Transverse colon (tissue), 4 donors: Measurements from ENCODE around the gene PPP5C. TPM values are rescaled to one million over a fixed set of nuclear protein-coding genes. Genes with fewer than 3 reads are reported as not detected.
A peak's percentile ranks its signal among the peaks of the same experiment; 100 is the strongest.

ENCODE experiments used
- DNase-seq: peaks from one replicate; pipeline ENCODE4 v3.0.0-alpha.2; 2019
- H3K27ac ChIP-seq, 4 donors: fragments of 200-600 bp; sonication (generic); 2 replicates each; pipeline ENCODE4 v1.5.1; 2016 to 2018; ENCODE audit warnings: inconsistent platforms in 4 of 4
- H3K27me3 ChIP-seq: fragments of 200-600 bp; sonication (generic); 2 replicates; pipeline ENCODE4 v1.5.1; 2017; ENCODE audit warnings: inconsistent platforms
- H3K36me3 ChIP-seq, 4 donors: fragments of 200-600 bp; sonication (generic); 2 replicates each; pipeline ENCODE4 v1.5.1; 2017 to 2019; ENCODE audit warnings: inconsistent platforms in 4 of 4
- H3K4me1 ChIP-seq, 4 donors: fragments of 200-600 bp; sonication (generic); 2 replicates each; pipeline ENCODE4 v1.5.1; 2017 to 2020; ENCODE audit warnings: inconsistent platforms in 4 of 4
- H3K4me3 ChIP-seq, 4 donors: fragments of 200-600 bp; sonication (generic); 1 replicate in 1 of 4; 2 replicates in 3 of 4; pipeline versions ENCODE4 v1.5.1 to v1.6.1; 2017 to 2019; ENCODE audit warnings: inconsistent platforms in 4 of 4
- H3K9me3 ChIP-seq, 2 donors: fragments of 200-600 bp; sonication (generic); 2 replicates each; pipeline ENCODE4 v1.5.1; 2017 to 2019; ENCODE audit warnings: inconsistent platforms in 2 of 2
- EP300 ChIP-seq: sonication (generic); formaldehyde crosslinking; IDR thresholded peaks from one replicate; pipeline ENCODE4 v1.6.1; 2017; ENCODE audit warnings: antibody characterized with exemption, low read depth
- POLR2A ChIP-seq: fragments of 450-650 bp; IDR thresholded peaks from one replicate; pipeline ENCODE4 v1.6.1; 2016; ENCODE audit warnings: antibody characterized with exemption, mild to moderate bottlenecking, moderate library complexity
- POLR2AphosphoS5 ChIP-seq, 3 donors: sonication (generic); formaldehyde crosslinking; IDR thresholded peaks; one replicate each; pipeline ENCODE4 v1.6.1; 2016; ENCODE audit warnings: antibody characterized with exemption in 3 of 3
- WGBS, 2 donors: methylation state at CpG; one replicate each; pipeline ENCODE4 v1.1.5; 2018; ENCODE audit warnings: low coverage in 1 of 2; 5-methylcytosine and 5-hydroxymethylcytosine counted together
- in situ Hi-C, 4 donors: fragments of 200-750 bp; cut with MboI; loops; one replicate each; pipeline versions ENCODE4 v1.15.0 to v1.15.1; 2017; ENCODE audit warnings: low sequenced_read_pairs in 3 of 4, low pct_ligation_motif_present in 1 of 4, low pct_unique_long_range_greater_than_20kb in 1 of 4
- intact Hi-C: fragments of 100-400 bp; cut with DNase I; formaldehyde crosslinking; loops from one replicate; pipeline ENCODE4 v1.15.1; 2023; ENCODE audit warnings: low total_unique reads
- total RNA-seq, 4 donors: library from RNA; depleted of rRNA; stranded (reverse); fragments of >200 nt; gene quantifications; one replicate each; pipeline ENCODE4 v1.1.0, GENCODE V29; 2016
- TF ChIP-seq, protein P1 (sequence below), 5 experiments: fragments of 200-600 bp in 3 of 5; fragments of 450-650 bp in 2 of 5; sonication (generic) in 3 of 5; IDR thresholded peaks; 1 replicate in 2 of 5; 2 replicates in 3 of 5; pipeline ENCODE4 v1.5.1; 2016 to 2017; ENCODE audit warnings: antibody characterized with exemption in 5 of 5, inconsistent platforms in 3 of 5, mild to moderate bottlenecking in 2 of 5, moderate library complexity in 1 of 5

Gene PPP5C
- total RNA-seq, 4 donors from 2014 or later, result 78.8 to 132 (median 96.8) TPM

DNA sequence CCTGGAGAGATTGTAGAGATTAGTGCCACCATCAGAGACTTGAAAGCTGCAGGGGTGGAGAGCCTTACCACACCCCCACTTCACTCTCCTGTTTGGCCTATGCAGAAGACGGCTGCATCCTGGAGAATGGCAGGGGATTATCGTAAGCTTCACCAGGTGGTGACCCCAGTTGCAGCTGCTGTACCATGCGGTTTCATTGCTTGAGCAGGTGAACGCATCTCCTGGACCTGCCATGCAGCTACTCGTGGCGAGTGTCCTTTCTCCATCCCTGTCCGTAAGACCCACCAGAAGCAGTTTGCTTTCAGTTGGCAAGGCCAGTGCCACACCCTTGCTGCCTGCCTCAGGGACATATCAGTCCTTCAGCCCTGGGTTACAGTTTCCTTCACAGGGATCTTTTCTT lies 21.2 kb downstream of the PPP5C start:
- in situ Hi-C loops (no loop called here), intact Hi-C loops (no loop called here)
- 88 to 100% methylated on average over 1 to 7 of the region's 7 CpGs for WGBS, 2 donors
- Histone ChIP-seq H3K27ac (no peak overlapping the region), H3K9me3 (no peaks in the 10 kb centered on the region), H3K36me3 (no peaks in the 10 kb centered on the region), H3K27me3 (no peaks in the 10 kb centered on the region), H3K4me1 (peaks cover 4 to 10% (median 8%) of the 10 kb centered on the region in 4 donors), H3K4me3 (no peak overlapping the region)
- DNase-seq, result no peak
- TF ChIP-seq POLR2A (no peak), EP300 (no peak)
- TF ChIP-seq, protein P1, sequence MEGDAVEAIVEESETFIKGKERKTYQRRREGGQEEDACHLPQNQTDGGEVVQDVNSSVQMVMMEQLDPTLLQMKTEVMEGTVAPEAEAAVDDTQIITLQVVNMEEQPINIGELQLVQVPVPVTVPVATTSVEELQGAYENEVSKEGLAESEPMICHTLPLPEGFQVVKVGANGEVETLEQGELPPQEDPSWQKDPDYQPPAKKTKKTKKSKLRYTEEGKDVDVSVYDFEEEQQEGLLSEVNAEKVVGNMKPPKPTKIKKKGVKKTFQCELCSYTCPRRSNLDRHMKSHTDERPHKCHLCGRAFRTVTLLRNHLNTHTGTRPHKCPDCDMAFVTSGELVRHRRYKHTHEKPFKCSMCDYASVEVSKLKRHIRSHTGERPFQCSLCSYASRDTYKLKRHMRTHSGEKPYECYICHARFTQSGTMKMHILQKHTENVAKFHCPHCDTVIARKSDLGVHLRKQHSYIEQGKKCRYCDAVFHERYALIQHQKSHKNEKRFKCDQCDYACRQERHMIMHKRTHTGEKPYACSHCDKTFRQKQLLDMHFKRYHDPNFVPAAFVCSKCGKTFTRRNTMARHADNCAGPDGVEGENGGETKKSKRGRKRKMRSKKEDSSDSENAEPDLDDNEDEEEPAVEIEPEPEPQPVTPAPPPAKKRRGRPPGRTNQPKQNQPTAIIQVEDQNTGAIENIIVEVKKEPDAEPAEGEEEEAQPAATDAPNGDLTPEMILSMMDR (IDR thresholded peaks at IDR 0.05), result no peak

GRCh38 chr19:46369817-46370216 lies 22.9 kb downstream of the PPP5C start:
- no peak overlapping the region for H3K27ac ChIP-seq
- peaks cover 14 to 26% (median 22%) of the 10 kb centered on the region in 4 donors for H3K4me1 ChIP-seq
- WGBS, 2 donors, result 82 to 86% methylated on average over 6 to 7 of the region's 7 CpGs
- no peaks in the 10 kb centered on the region for H3K27me3 ChIP-seq
- no peaks in the 10 kb centered on the region for H3K9me3 ChIP-seq
- DNase-seq, result no peak
- intact Hi-C loops (no loop called here), in situ Hi-C loops (no loop called here)
- TF ChIP-seq POLR2A (no peak), EP300 (no peak), POLR2AphosphoS5 (IDR thresholded peaks at IDR 0.05) (no peak)
- TF ChIP-seq, protein P1 (IDR thresholded peaks at IDR 0.05), result no peak
- no peaks in the 10 kb centered on the region for H3K36me3 ChIP-seq
- no peak overlapping the region for H3K4me3 ChIP-seq

- no peaks in the 10 kb centered on the region for H3K27me3 ChIP-seq
Observed at GRCh38 chr19:46371371-46371901, 24.5 kb downstream of the PPP5C start.

DNA sequence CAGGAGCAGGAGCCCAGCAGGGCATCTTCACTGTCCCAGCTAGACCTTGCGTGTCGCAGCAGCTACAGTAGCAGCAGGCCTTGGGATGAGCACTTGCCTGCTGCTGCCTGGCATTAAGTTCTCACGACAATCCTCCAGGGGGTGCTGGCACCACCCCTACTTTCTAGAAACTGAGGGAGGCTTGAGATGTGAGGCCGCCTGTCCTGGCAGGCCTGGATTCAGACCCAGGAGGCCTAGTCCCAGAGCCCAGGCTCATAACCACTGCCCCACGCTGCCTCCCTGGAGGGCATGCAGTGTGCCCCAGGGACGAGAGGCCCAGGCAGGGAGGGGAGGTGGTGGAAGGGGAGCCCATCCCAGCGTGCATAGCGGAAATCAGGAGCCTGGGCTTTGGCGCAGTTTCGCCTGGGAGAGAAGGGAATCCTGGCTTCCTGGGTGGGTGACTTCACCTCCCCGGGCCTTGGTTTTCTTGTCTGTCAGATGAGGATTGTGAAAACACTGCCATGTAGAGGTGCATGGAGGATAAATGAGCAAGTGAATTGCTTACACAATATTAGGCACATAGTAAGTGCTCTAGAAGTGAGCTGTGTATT lies 26.1 kb downstream of the PPP5C start:
- Histone ChIP-seq H3K9me3 (no peaks in the 10 kb centered on the region), H3K36me3 (peaks cover 0 to 13% (median 6%) of the 10 kb centered on the region in 4 donors), H3K4me3 (no peak overlapping the region), H3K27ac (peak overlapping the region; percentile 70 to 84 (median 78)), H3K27me3 (no peaks in the 10 kb centered on the region), H3K4me1 (peaks cover 18 to 35% (median 25%) of the 10 kb centered on the region in 4 donors)
- no peak for DNase-seq
- intact Hi-C loops (no loop called here), in situ Hi-C loops (no loop called here)
- WGBS, 2 donors, result 85 to 100% methylated on average over 1 to 11 of the region's 11 CpGs
- no peak for TF ChIP-seq POLR2AphosphoS5 (IDR thresholded peaks at IDR 0.05)
- no peak for TF ChIP-seq EP300
- no peak for TF ChIP-seq POLR2A
- TF ChIP-seq, protein P1 (IDR thresholded peaks at IDR 0.05), result peak in 2 of 5 experiments; percentile 10 to 17

More at GRCh38 chr19:46371371-46371901, 24.5 kb downstream of the PPP5C start:
- no peaks in the 10 kb centered on the region for H3K9me3 ChIP-seq
- no peak for DNase-seq
- H3K36me3 ChIP-seq, result peaks cover 0 to 5% (median under 1%) of the 10 kb centered on the region in 4 donors
- no peak for TF ChIP-seq POLR2AphosphoS5 (IDR thresholded peaks at IDR 0.05)
- no peak for TF ChIP-seq EP300
- TF ChIP-seq POLR2A, result no peak
- in situ Hi-C loops, result no loop called here
- no peak overlapping the region for H3K27ac ChIP-seq
- H3K4me3 ChIP-seq, result no peak overlapping the region
- H3K4me1 ChIP-seq, result peaks cover 14 to 26% (median 22%) of the 10 kb centered on the region in 4 donors
- whole genome bisulfite sequencing, 2 donors, result 76% methylated on average over 10 of the region's 10 CpGs; no CpG with 5 or more reads in 1 of the 2 donors
- intact Hi-C loops, result no loop called here
